ENCODE measurements around the gene CDK14. TPM values are rescaled to one million over a fixed set of nuclear protein-coding genes. Genes with fewer than 3 reads are reported as not detected.

The CDK14 gene
- polyA plus RNA-seq, 1 donor from 2014 or later, result 25.1 TPM

DNA sequence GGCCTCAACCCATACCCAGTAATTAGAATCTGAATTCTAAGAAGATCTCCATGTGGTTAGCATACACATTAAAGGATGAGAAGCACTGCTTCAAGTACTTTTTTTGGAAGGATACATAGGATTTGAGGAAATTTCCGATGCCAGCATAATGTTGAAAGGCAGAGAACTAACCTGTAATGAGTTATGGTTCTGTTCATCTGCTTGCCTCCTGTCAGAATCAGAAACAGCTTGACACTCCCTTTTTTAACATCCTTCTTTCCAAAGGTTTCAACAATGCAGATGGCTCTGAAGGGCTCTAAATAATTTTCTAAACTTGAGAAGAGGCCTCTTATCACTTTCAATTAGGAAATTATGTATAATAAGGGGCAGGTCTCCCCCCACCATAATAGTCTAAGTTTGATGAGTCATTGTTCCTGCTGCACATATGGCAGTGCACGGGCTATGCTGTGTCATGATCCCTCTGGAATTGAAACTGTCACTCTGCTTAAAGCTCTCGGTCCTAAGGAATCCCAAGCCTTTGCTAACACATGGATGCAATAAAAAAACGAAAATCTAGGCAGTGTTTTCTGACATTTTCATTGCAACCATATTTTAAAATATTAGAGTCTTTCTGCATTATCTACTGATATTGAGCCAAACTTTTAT is 376.9 kb downstream of the CDK14 start:
- no peak overlapping the region for H2AFZ ChIP-seq (ENCODE audit: low read depth, low read length)

DNA sequence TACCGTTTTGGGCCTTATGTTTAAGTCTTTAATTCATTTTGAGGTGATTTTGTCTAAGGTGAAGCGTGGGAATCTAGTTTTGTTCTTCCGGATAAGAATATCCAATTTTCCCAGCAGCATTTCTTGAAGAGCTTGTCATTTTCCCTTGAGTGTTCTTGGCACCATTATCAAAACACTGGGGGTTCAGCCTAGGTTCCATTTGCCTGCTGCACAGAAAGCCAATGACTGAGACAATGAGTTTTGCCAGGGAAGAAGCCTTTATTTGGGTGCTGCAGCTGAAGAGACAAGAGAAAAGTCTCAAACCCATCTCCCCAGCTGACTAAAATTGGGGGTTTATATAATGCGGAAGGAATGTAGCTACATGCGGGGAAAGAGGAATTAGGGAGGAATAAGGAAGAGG is 380.9 kb downstream of the CDK14 start:
- Histone ChIP-seq H3K79me2 (replicated peaks; ENCODE audit: insufficient read depth, low read length) (no peaks in the 10 kb centered on the region), H3K9me3 (ENCODE audit: low read length) (no peaks in the 10 kb centered on the region)

More for the DNA sequence above, 376.9 kb downstream of the CDK14 start:
- H3K27ac ChIP-seq (ENCODE audit: low read length), result no peak overlapping the region
- H3F3A ChIP-seq (ENCODE audit: insufficient read depth, low read length, poor library complexity, severe bottlenecking), result no peaks in the 10 kb centered on the region
- H3K9me3 ChIP-seq (ENCODE audit: low read length), result no peaks in the 10 kb centered on the region
- H3K9me2 ChIP-seq (ENCODE audit: insufficient read depth, low read length), result no peaks in the 10 kb centered on the region
- no peaks in the 10 kb centered on the region for H3K27me3 ChIP-seq (ENCODE audit: insufficient read depth, low read depth, low read length)
- H3K4me3 ChIP-seq (ENCODE audit: low read length), result no peak overlapping the region
- H3K9ac ChIP-seq (ENCODE audit: low read length), result no peak overlapping the region
- H3K79me2 ChIP-seq (replicated peaks; ENCODE audit: insufficient read depth, low read length), result no peaks in the 10 kb centered on the region
- no peak overlapping the region for H3K4me2 ChIP-seq (ENCODE audit: low read length)
- H4K20me1 ChIP-seq (ENCODE audit: insufficient read depth), result no peaks in the 10 kb centered on the region
- TF ChIP-seq POLR2AphosphoS5 (IDR thresholded peaks at IDR 0.05) (no peak), MXI1 (conservative IDR thresholded peaks at IDR 0.05; ENCODE audit: poor library complexity, severe bottlenecking) (no peak), SMC3 (conservative IDR thresholded peaks at IDR 0.05; ENCODE audit: poor library complexity) (no peak), RAD21 (conservative IDR thresholded peaks at IDR 0.05) (no peak), EP300 (conservative IDR thresholded peaks at IDR 0.05; ENCODE audit: poor library complexity, severe bottlenecking) (no peak), TAF1 (IDR thresholded peaks at IDR 0.05; ENCODE audit: low read depth) (no peak), EZH2 (IDR thresholded peaks at IDR 0.05; ENCODE audit: borderline replicate concordance, insufficient read depth, low read length, poor library complexity, severe bottlenecking) (no peak)
- TF ChIP-seq, protein P1, sequence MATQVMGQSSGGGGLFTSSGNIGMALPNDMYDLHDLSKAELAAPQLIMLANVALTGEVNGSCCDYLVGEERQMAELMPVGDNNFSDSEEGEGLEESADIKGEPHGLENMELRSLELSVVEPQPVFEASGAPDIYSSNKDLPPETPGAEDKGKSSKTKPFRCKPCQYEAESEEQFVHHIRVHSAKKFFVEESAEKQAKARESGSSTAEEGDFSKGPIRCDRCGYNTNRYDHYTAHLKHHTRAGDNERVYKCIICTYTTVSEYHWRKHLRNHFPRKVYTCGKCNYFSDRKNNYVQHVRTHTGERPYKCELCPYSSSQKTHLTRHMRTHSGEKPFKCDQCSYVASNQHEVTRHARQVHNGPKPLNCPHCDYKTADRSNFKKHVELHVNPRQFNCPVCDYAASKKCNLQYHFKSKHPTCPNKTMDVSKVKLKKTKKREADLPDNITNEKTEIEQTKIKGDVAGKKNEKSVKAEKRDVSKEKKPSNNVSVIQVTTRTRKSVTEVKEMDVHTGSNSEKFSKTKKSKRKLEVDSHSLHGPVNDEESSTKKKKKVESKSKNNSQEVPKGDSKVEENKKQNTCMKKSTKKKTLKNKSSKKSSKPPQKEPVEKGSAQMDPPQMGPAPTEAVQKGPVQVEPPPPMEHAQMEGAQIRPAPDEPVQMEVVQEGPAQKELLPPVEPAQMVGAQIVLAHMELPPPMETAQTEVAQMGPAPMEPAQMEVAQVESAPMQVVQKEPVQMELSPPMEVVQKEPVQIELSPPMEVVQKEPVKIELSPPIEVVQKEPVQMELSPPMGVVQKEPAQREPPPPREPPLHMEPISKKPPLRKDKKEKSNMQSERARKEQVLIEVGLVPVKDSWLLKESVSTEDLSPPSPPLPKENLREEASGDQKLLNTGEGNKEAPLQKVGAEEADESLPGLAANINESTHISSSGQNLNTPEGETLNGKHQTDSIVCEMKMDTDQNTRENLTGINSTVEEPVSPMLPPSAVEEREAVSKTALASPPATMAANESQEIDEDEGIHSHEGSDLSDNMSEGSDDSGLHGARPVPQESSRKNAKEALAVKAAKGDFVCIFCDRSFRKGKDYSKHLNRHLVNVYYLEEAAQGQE (IDR thresholded peaks at IDR 0.05; ENCODE audit: borderline replicate concordance), result no peak
- TF ChIP-seq, protein P2, sequence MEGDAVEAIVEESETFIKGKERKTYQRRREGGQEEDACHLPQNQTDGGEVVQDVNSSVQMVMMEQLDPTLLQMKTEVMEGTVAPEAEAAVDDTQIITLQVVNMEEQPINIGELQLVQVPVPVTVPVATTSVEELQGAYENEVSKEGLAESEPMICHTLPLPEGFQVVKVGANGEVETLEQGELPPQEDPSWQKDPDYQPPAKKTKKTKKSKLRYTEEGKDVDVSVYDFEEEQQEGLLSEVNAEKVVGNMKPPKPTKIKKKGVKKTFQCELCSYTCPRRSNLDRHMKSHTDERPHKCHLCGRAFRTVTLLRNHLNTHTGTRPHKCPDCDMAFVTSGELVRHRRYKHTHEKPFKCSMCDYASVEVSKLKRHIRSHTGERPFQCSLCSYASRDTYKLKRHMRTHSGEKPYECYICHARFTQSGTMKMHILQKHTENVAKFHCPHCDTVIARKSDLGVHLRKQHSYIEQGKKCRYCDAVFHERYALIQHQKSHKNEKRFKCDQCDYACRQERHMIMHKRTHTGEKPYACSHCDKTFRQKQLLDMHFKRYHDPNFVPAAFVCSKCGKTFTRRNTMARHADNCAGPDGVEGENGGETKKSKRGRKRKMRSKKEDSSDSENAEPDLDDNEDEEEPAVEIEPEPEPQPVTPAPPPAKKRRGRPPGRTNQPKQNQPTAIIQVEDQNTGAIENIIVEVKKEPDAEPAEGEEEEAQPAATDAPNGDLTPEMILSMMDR (IDR thresholded peaks at IDR 0.05; ENCODE audit: poor library complexity, severe bottlenecking), result no peak
- no peaks in the 10 kb centered on the region for H3K36me3 ChIP-seq (ENCODE audit: insufficient read depth, low read length)

More for the DNA sequence above, 380.9 kb downstream of the CDK14 start:
- Histone ChIP-seq H3K4me2 (ENCODE audit: low read length) (no peak overlapping the region), H3K4me3 (ENCODE audit: low read length) (no peak overlapping the region), H3K27ac (ENCODE audit: low read length) (no peak overlapping the region), H4K20me1 (ENCODE audit: insufficient read depth) (no peaks in the 10 kb centered on the region), H3K9me2 (ENCODE audit: insufficient read depth, low read length) (no peaks in the 10 kb centered on the region), H3F3A (ENCODE audit: insufficient read depth, low read length, poor library complexity, severe bottlenecking) (no peaks in the 10 kb centered on the region), H3K36me3 (ENCODE audit: insufficient read depth, low read length) (no peaks in the 10 kb centered on the region), H3K27me3 (ENCODE audit: insufficient read depth, low read depth, low read length) (no peaks in the 10 kb centered on the region), H2AFZ (ENCODE audit: low read depth, low read length) (no peak overlapping the region), H3K9ac (ENCODE audit: low read length) (no peak overlapping the region)
- no peak for TF ChIP-seq RAD21 (conservative IDR thresholded peaks at IDR 0.05)
- no peak for TF ChIP-seq SMC3 (conservative IDR thresholded peaks at IDR 0.05; ENCODE audit: poor library complexity)
- TF ChIP-seq, protein P1 (IDR thresholded peaks at IDR 0.05; ENCODE audit: borderline replicate concordance), result no peak
- no peak for TF ChIP-seq MXI1 (conservative IDR thresholded peaks at IDR 0.05; ENCODE audit: poor library complexity, severe bottlenecking)
- TF ChIP-seq, protein P2 (IDR thresholded peaks at IDR 0.05; ENCODE audit: poor library complexity, severe bottlenecking), result no peak
- no peak for TF ChIP-seq EZH2 (IDR thresholded peaks at IDR 0.05; ENCODE audit: borderline replicate concordance, insufficient read depth, low read length, poor library complexity, severe bottlenecking)
- no peak for TF ChIP-seq EP300 (conservative IDR thresholded peaks at IDR 0.05; ENCODE audit: poor library complexity, severe bottlenecking)
- no peak for TF ChIP-seq POLR2AphosphoS5 (IDR thresholded peaks at IDR 0.05)
